ENCODE measurements around the gene MAP3K20. TPM values are rescaled to one million over a fixed set of nuclear protein-coding genes. Genes with fewer than 3 reads are reported as not detected.

Gene MAP3K20
- total and polyA plus RNA-seq, 10 donors = 3.2 to 24.1 (median 14.6) TPM

GRCh38 chr2:173175222-173175621, 99.6 kb downstream of the MAP3K20 start:
- Histone ChIP-seq H3K36me3 (no peaks in the 10 kb centered on the region), H3K9me3 (no peaks in the 10 kb centered on the region), H3K27ac (no peak overlapping the region), H3K4me1 (no peaks in the 10 kb centered on the region), H3K4me3 (no peak overlapping the region), H3K27me3 (replicated peaks in 1 of 7) (no peaks in the 10 kb centered on the region)
- TF ChIP-seq POLR2A (IDR thresholded peaks at IDR 0.05) (no peak), CTCF (IDR thresholded peaks at IDR 0.05 in 8 of 11, conservative IDR thresholded peaks at IDR 0.05 in 3 of 11) (no peak)
- no peak for DNase-seq
- intact Hi-C loops (cut with DNase I; ENCODE audit: low total_unique reads) = no loop called here
- WGBS, 5 donors = 76 to 89% (median 78%) methylated on average over 3 of the region's 3 CpGs

- Histone ChIP-seq H3K36me3 (no peaks in the 10 kb centered on the region), H3K27ac (no peak overlapping the region), H3K4me3 (no peak overlapping the region), H3K27me3 (replicated peaks in 1 of 7) (no peaks in the 10 kb centered on the region), H3K4me1 (no peaks in the 10 kb centered on the region), H3K9me3 (peaks cover 0 to 9% (median 1%) of the 10 kb centered on the region in 8 donors)
- intact Hi-C loops (cut with DNase I; ENCODE audit: low total_unique reads) = no loop called here
- 92 to 98% (median 94%) methylated on average over 2 of the region's 2 CpGs for WGBS, 5 donors
- TF ChIP-seq CTCF (IDR thresholded peaks at IDR 0.05 in 8 of 11, conservative IDR thresholded peaks at IDR 0.05 in 3 of 11) = no peak
- TF ChIP-seq POLR2A (IDR thresholded peaks at IDR 0.05) = no peak
- DNase-seq = no peak
Measured at GRCh38 chr2:173181982-173182381, 106.3 kb downstream of the MAP3K20 start.

DNA sequence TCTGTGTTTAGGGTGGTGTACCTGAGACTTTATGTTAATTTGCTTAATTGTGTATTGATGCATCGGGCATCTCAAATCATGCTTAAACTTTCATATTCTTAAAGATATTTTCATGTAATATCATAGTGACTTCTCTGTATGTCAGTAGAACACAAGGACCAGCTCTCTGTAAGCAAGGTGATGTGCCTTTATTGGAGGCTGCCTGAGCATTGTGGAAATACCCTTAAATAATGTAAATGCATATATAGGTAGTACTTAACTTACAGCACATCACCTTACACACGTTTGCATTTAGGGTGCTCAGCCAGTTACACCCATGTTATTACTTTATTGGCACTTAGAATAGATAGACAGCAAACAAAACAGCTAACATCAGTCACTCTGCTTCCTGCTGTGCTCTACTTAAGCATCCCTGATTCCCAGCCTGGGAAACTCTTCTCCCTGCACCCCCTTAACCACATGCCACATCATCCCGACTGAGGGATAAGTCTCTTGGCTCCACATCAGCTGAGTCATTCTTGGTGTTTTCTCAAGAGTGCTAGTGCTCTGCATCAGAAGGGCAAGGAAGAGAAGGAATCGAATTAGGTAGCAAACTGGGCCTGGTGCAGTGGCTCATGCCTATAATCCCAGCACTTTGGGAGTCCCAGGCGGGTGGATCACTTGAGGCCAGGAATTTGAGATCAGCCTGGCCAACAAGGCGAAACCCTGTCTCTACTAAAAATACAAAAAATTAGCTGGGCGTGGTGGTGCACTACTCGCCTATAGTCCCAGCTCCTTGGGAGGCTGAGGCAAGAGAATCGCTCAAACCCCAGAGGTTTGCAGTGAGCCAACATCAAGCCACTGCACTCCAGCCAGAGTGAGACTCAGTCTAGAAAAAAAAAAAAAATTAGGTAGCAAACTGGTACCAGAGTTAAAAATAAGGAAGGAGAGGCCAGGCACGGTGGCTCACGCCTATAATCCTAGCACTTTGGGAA, 108.7 kb downstream of the MAP3K20 start:
- H3K27me3 ChIP-seq (replicated peaks in 1 of 7) = no peaks in the 10 kb centered on the region
- no peak overlapping the region for H3K27ac ChIP-seq
- H3K9me3 ChIP-seq = peaks cover 0 to 9% (median 1%) of the 10 kb centered on the region in 8 donors
- no peaks in the 10 kb centered on the region for H3K4me1 ChIP-seq
- H3K4me3 ChIP-seq = no peak overlapping the region
- no peak for DNase-seq
- intact Hi-C loops (cut with DNase I; ENCODE audit: low total_unique reads) = no loop called here
- TF ChIP-seq POLR2AphosphoS5 (IDR thresholded peaks at IDR 0.05) = no peak
- TF ChIP-seq POLR2A (IDR thresholded peaks at IDR 0.05) = no peak
- TF ChIP-seq CTCF (IDR thresholded peaks at IDR 0.05 in 8 of 11, conservative IDR thresholded peaks at IDR 0.05 in 3 of 11) = no peak
- WGBS, 5 donors = 86 to 95% (median 89%) methylated on average over 11 of the region's 11 CpGs
- no peaks in the 10 kb centered on the region for H3K36me3 ChIP-seq

GRCh38 chr2:173185437-173185836, 109.8 kb downstream of the MAP3K20 start:
- H3K27me3 ChIP-seq (replicated peaks in 1 of 7) = no peaks in the 10 kb centered on the region
- no peaks in the 10 kb centered on the region for H3K36me3 ChIP-seq
- H3K9me3 ChIP-seq = peaks cover 0 to 9% (median under 1%) of the 10 kb centered on the region in 8 donors
- intact Hi-C loops (cut with DNase I; ENCODE audit: low total_unique reads) = no loop called here
- DNase-seq = no peak
- no peak overlapping the region for H3K4me3 ChIP-seq
- no peak for TF ChIP-seq POLR2A (IDR thresholded peaks at IDR 0.05)
- no peak for TF ChIP-seq POLR2AphosphoS5 (IDR thresholded peaks at IDR 0.05)
- no peak for TF ChIP-seq CTCF (IDR thresholded peaks at IDR 0.05 in 8 of 11, conservative IDR thresholded peaks at IDR 0.05 in 3 of 11)
- no peaks in the 10 kb centered on the region for H3K4me1 ChIP-seq
- no peak overlapping the region for H3K27ac ChIP-seq
